GM12873 (cell line): ENCODE data around the gene TNFRSF8.

ENCODE experiments used
- TF ChIP-seq, protein P1 (sequence below): IDR thresholded peaks from 2 replicates; pipeline ENCODE4 v1.5.1; 2012; ENCODE audit warnings: low read depth, mild to moderate bottlenecking, moderate library complexity, low read length, control low read depth; ENCODE audit not compliant: insufficient read depth; ENCODE audit errors: missing control alignments

Gene TNFRSF8

DNA sequence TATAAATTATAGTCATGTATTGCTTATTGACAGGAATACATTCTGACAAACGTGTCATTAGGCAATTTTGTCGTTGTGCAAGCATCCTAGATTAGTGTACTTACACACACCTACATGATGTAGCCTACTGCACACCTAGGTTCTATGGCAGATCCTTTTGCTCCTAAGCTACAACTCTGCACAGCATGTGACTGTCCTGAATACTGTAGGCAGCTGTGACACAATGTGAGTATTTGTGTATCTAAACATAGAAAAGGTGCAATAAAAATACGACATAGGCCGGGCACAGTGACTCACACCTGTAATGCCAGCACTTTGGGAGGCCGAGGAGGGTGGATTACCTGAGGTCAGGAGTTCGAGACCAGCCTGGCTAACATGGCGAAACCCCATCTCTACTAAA lies 36.5 kb downstream of the TNFRSF8 start:
- TF ChIP-seq, protein P1, sequence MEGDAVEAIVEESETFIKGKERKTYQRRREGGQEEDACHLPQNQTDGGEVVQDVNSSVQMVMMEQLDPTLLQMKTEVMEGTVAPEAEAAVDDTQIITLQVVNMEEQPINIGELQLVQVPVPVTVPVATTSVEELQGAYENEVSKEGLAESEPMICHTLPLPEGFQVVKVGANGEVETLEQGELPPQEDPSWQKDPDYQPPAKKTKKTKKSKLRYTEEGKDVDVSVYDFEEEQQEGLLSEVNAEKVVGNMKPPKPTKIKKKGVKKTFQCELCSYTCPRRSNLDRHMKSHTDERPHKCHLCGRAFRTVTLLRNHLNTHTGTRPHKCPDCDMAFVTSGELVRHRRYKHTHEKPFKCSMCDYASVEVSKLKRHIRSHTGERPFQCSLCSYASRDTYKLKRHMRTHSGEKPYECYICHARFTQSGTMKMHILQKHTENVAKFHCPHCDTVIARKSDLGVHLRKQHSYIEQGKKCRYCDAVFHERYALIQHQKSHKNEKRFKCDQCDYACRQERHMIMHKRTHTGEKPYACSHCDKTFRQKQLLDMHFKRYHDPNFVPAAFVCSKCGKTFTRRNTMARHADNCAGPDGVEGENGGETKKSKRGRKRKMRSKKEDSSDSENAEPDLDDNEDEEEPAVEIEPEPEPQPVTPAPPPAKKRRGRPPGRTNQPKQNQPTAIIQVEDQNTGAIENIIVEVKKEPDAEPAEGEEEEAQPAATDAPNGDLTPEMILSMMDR: no peak

DNA sequence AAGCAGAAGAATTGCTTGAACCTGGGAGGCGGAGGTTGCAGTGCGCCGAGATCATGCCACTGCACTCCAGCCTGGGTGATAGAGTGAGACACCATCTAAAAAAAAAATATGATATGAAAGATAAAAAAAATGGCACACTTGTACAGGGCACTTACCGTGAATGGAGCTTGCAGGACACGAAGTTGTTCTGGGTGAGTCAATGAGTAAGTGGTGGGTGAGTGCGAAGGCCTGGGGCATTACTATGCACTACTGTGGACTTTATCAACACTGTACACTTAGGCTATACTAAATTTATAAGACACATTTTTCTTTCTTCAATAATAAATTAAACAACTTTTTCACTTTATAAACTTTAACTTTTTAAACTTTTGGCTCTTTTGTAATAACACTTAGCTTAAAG lies 37.0 kb downstream of the TNFRSF8 start:
- TF ChIP-seq, protein P1: no peak

DNA sequence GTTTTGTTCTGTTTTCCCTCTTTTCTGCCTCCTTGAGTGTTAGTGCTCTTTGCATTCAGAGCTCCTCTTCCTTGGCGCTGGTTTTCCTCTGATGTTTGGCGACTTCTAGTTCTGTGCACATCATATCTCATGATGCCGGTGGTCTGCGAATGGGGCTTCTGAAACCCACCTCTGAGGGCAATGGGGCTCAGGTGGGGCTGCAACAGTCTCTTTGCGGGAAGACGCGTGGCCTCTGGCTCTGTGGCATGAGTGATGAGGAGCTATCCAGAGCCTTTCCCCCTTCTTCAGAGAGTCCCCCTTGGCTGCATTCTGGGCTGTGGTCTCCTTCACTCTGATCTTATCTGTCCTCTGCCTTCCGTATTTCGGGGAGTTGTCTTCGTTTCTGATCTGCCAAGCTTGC lies 39.0 kb downstream of the TNFRSF8 start:
- TF ChIP-seq, protein P1: no peak

DNA sequence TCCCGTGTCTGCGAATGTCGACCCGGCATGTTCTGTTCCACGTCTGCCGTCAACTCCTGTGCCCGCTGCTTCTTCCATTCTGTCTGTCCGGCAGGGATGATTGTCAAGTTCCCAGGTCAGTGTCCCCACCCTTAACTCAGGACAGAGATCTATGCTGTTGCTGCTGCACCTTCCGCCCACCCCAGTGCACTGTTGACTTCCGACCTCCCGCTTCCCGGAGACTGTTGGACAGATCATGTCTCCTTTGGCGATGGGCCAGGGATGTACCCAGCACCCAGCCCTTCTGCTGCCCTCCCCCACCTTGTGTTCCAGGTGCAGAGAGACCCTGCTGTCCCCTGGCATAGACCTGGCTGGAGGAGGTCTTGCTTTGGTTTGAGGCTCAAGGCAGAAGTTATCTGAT lies 41.3 kb downstream of the TNFRSF8 start:
- TF ChIP-seq, protein P1: no peak

DNA sequence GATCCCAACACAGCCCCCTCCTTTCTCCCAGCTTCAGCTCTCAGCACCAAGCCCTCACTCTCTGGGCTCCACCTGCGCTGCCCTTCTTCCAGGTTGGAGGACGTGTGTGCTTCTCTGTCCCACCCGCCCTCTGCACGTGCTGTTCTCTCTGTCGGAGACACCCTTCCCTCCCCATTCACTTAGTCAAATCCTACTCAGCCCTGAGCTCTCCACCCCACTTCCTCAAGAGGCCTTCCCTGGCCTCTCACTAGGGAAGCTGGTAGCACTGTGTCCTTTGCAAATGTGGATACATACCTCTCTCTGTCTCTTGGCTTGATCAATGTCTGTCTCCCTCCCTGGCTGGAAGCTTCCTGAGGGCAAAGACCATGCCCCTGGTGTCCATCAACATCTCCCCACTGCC lies 43.0 kb downstream of the TNFRSF8 start:
- TF ChIP-seq, protein P1: no peak

DNA sequence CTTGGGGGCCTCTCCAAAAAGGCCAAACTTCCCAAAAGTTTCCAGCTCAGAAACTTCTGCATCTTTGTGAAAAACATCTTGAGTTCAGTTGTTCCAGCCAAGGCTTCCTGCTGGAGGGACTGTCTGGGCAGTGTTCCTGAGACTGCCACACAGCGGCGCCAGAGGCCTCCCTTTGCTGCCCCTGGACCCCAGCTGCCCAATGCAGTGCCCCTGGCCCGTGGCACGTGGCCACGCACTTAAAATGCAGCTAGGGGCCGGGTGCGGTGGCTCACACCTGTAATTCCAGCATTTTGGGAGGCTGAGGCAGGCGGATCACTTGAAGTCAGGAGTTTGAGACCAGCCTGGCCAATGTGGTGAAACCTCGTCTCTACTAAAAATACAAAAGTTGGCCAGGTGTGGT lies 43.8 kb downstream of the TNFRSF8 start:
- TF ChIP-seq, protein P1: peak; percentile 48

DNA sequence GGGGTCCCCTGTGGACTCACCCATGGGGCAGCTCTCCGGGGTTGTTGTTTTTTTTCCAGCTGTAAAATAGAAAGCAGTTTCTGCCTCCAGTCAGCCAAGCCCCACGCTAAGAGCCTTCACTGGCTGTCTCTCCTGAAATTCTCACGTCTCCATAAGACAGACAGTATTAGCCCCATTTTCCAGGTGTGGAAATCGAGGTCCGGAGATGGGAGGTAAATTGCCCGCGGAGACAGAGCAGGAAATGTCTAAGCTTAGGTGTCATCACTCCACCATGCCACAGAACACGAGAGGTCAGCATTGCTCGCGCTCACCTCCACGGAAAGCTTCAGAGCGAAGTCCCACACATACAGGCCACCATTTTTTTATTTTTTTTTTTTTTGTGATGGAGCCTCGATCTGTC lies 44.6 kb downstream of the TNFRSF8 start:
- TF ChIP-seq, protein P1: no peak

DNA sequence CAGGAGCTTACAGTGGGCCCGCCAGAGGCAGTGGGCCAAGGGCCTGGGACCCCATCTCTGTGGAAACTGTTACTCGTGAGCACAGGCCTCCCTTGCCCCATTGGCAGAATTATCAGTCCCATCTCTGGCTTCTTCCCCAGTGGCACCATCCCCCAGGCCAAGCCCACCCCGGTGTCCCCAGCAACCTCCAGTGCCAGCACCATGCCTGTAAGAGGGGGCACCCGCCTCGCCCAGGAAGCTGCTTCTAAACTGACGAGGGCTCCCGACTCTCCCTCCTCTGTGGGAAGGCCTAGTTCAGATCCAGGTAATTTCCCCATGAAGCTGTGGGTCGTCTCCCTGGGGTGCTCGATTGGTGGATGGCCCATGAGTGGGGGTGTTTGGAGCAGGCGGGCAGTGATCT lies 46.8 kb downstream of the TNFRSF8 start:
- TF ChIP-seq, protein P1: no peak
